NCI-H2227 (cell line): ENCODE data around the gene EFEMP2.

Experiments used
- DNase-seq: peaks from one replicate; lab custom pipeline; 2025; ENCODE audit not compliant: unreplicated experiment; lab: John Stamatoyannopoulos, UW

Gene EFEMP2

GRCh38 chr11:65867284-65868071 lies 5.1 kb downstream of the EFEMP2 start:
- no peak for DNase-seq

- DNase-seq: no peak
Measured at GRCh38 chr11:65866509-65867283, 5.9 kb downstream of the EFEMP2 start.

- DNase-seq: no peak
Measured at GRCh38 chr11:65865550-65866172, 6.9 kb downstream of the EFEMP2 start.

GRCh38 chr11:65864706-65865471 lies 7.7 kb downstream of the EFEMP2 start:
- no peak for DNase-seq

GRCh38 chr11:65863889-65864705 lies 8.5 kb downstream of the EFEMP2 start:
- DNase-seq: no peak

- no peak for DNase-seq
Measured at GRCh38 chr11:65862941-65863888, 9.4 kb downstream of the EFEMP2 start.

- no peak for DNase-seq
Measured at GRCh38 chr11:65862191-65862735, 10.3 kb downstream of the EFEMP2 start.

GRCh38 chr11:65861533-65862183 lies 10.9 kb downstream of the EFEMP2 start:
- no peak for DNase-seq

- DNase-seq: no peak
Measured at GRCh38 chr11:65861165-65861505, 11.5 kb downstream of the EFEMP2 start.

GRCh38 chr11:65860278-65861164 lies 12.1 kb downstream of the EFEMP2 start, which contains the start of gene MUS81:
MUS81 (plus strand) TSS chr11:65860433; CDS start chr11:65860754, 321 bp downstream.
- DNase-seq: peak; percentile 98

GRCh38 chr11:65859812-65860277 lies 12.8 kb downstream of the EFEMP2 start:
- DNase-seq: no peak

GRCh38 chr11:65859095-65859811 lies 13.3 kb downstream of the EFEMP2 start:
- peak; percentile 100 for DNase-seq

- DNase-seq: no peak
Measured at GRCh38 chr11:65858681-65859087, 13.9 kb downstream of the EFEMP2 start.

GRCh38 chr11:65857853-65858680 lies 14.5 kb downstream of the EFEMP2 start, which contains the start of gene CFL1:
CFL1 (minus strand) TSS chr11:65858180; CDS start chr11:65858099, 81 bp downstream.
- peak; percentile 98 for DNase-seq

GRCh38 chr11:65857500-65857852 lies 15.1 kb downstream of the EFEMP2 start:
- no peak for DNase-seq
